ENCODE results near the gene SLC26A9.
"Not testable (repeated sequence)": the region's sequence is repeated elsewhere in the genome, so short reads cannot be mapped to it uniquely, and the experiment has no call there.

- TF ChIP-seq CTCF (conservative IDR thresholded peaks at IDR 0.05; ENCODE audit: low read depth, low read length); EZH2 (IDR thresholded peaks at IDR 0.05; ENCODE audit: borderline replicate concordance, low read depth, low read length, poor library complexity, severe bottlenecking): not testable (repeated sequence)
Observed at GRCh38 chr1:205890631-205891030, 52.6 kb downstream of the SLC26A9 start.

Data from A673 (cell line).